ENCODE measurements around the gene SF3B5. TPM values are rescaled to one million over a fixed set of nuclear protein-coding genes. Genes with fewer than 3 reads are reported as not detected.

SF3B5 gene
- total and polyA plus RNA-seq, 9 of the 15 experiments (the other 6 are each of a cell fraction or from before 2014, with no cell fraction given): 238 to 1,211 (median 407) TPM

DNA sequence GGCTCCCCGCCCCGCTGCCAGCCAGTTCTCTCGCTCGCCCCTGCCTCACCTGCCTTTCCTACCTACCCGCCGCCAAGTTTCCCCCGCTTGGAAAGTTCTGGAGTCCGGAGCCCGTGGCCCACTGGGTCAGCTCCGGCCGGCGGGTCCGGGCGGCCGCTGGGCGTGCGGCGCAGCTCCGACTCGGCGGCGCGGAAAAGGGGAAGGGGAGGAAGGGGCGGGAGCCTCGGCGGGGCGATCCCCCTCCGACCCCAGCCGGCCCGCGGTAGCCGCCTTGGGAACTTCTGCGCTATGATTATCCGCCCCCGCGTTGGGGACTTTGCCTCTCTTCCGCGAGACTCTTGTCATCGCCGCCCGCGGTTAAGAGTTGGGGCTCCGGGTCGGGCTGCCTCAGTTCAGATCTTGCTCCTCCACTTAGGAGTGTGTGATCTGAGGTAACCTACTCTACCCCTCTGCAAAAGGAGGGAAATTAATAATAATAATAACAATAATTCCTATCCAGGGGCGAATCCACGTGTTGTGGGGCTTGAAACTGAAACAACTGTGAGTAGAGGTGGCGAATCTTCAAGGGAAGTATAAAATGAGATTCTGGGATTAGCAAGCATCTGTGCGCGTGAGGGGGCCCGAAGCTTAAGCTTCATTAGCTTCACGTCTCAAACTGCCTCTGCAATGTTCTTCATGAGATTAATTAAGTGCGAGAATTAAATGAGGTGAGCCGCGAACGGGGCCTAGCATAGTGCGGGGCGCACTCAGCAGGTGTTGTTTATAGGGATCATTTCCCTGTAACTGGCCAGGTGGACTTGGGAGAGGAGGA, 30.8 kb downstream of the SF3B5 start (continued):
- TF ChIP-seq ZNF398 (CRISPR knock-in tag; IDR thresholded peaks at IDR 0.05): no peak
- no peak for TF ChIP-seq MEF2A (IDR thresholded peaks at IDR 0.05; ENCODE audit: control insufficient read depth, low read depth, low read length)
- no peak for TF ChIP-seq ASH1L (IDR thresholded peaks at IDR 0.05; ENCODE audit: borderline replicate concordance, low read depth, partially characterized antibody)
- TF ChIP-seq KDM2B (CRISPR knock-in tag; IDR thresholded peaks at IDR 0.05): 0 out of 2 replicates have a peak, but pooled peaks have one; percentile 29
- TF ChIP-seq, protein P1, sequence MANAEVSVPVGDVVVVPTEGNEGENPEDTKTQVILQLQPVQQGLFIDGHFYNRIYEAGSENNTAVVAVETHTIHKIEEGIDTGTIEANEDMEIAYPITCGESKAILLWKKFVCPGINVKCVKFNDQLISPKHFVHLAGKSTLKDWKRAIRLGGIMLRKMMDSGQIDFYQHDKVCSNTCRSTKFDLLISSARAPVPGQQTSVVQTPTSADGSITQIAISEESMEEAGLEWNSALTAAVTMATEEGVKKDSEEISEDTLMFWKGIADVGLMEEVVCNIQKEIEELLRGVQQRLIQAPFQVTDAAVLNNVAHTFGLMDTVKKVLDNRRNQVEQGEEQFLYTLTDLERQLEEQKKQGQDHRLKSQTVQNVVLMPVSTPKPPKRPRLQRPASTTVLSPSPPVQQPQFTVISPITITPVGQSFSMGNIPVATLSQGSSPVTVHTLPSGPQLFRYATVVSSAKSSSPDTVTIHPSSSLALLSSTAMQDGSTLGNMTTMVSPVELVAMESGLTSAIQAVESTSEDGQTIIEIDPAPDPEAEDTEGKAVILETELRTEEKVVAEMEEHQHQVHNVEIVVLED (CRISPR knock-in tag; IDR thresholded peaks at IDR 0.05): no peak
- no peak for TF ChIP-seq BCOR (IDR thresholded peaks at IDR 0.05)
- TF ChIP-seq SAFB2 (IDR thresholded peaks at IDR 0.05; ENCODE audit: borderline replicate concordance, low read depth, low read length, severe bottlenecking): no peak
- TF ChIP-seq ZNF232 (CRISPR knock-in tag; IDR thresholded peaks at IDR 0.05): no peak; the same call in 1 of the 2 replicates
- TF ChIP-seq XRCC4 (IDR thresholded peaks at IDR 0.05; ENCODE audit: extremely low read depth, insufficient read depth, insufficient read length): no peak
- no peak for TF ChIP-seq ZNF77 (CRISPR knock-in tag; IDR thresholded peaks at IDR 0.05)
- no peak for TF ChIP-seq JUND (IDR thresholded peaks at IDR 0.05; ENCODE audit: borderline replicate concordance, low read depth, low read length)
- TF ChIP-seq JUND (tag; IDR thresholded peaks at IDR 0.05; ENCODE audit: borderline replicate concordance, low read depth, low read length): no peak
- TF ChIP-seq, protein P2, sequence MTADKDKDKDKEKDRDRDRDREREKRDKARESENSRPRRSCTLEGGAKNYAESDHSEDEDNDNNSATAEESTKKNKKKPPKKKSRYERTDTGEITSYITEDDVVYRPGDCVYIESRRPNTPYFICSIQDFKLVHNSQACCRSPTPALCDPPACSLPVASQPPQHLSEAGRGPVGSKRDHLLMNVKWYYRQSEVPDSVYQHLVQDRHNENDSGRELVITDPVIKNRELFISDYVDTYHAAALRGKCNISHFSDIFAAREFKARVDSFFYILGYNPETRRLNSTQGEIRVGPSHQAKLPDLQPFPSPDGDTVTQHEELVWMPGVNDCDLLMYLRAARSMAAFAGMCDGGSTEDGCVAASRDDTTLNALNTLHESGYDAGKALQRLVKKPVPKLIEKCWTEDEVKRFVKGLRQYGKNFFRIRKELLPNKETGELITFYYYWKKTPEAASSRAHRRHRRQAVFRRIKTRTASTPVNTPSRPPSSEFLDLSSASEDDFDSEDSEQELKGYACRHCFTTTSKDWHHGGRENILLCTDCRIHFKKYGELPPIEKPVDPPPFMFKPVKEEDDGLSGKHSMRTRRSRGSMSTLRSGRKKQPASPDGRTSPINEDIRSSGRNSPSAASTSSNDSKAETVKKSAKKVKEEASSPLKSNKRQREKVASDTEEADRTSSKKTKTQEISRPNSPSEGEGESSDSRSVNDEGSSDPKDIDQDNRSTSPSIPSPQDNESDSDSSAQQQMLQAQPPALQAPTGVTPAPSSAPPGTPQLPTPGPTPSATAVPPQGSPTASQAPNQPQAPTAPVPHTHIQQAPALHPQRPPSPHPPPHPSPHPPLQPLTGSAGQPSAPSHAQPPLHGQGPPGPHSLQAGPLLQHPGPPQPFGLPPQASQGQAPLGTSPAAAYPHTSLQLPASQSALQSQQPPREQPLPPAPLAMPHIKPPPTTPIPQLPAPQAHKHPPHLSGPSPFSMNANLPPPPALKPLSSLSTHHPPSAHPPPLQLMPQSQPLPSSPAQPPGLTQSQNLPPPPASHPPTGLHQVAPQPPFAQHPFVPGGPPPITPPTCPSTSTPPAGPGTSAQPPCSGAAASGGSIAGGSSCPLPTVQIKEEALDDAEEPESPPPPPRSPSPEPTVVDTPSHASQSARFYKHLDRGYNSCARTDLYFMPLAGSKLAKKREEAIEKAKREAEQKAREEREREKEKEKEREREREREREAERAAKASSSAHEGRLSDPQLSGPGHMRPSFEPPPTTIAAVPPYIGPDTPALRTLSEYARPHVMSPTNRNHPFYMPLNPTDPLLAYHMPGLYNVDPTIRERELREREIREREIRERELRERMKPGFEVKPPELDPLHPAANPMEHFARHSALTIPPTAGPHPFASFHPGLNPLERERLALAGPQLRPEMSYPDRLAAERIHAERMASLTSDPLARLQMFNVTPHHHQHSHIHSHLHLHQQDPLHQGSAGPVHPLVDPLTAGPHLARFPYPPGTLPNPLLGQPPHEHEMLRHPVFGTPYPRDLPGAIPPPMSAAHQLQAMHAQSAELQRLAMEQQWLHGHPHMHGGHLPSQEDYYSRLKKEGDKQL (CRISPR knock-in tag; IDR thresholded peaks at IDR 0.05; ENCODE audit: borderline replicate concordance): no peak
- TF ChIP-seq KLF6 (CRISPR knock-in tag; IDR thresholded peaks at IDR 0.05; ENCODE audit: borderline replicate concordance): no peak
- no peak for TF ChIP-seq OTX1 (CRISPR knock-in tag; IDR thresholded peaks at IDR 0.05)
- TF ChIP-seq, protein P3, sequence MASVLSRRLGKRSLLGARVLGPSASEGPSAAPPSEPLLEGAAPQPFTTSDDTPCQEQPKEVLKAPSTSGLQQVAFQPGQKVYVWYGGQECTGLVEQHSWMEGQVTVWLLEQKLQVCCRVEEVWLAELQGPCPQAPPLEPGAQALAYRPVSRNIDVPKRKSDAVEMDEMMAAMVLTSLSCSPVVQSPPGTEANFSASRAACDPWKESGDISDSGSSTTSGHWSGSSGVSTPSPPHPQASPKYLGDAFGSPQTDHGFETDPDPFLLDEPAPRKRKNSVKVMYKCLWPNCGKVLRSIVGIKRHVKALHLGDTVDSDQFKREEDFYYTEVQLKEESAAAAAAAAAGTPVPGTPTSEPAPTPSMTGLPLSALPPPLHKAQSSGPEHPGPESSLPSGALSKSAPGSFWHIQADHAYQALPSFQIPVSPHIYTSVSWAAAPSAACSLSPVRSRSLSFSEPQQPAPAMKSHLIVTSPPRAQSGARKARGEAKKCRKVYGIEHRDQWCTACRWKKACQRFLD (CRISPR knock-in tag; IDR thresholded peaks at IDR 0.05): no peak
